Endothelial cell (in vitro differentiated cells): Measurements from ENCODE around the gene CRTAP. TPM values are rescaled to one million over a fixed set of nuclear protein-coding genes. Genes with fewer than 3 reads are reported as not detected.

Experiments
- DNase-seq: peaks from one replicate; pipeline ENCODE4 v3.0.0; 2021; ENCODE audit warnings: low spot score
- H3K27ac Mint-ChIP-seq: one replicate; pipeline ENCODE4 v1.8.0; 2021; ENCODE audit warnings: mixed read lengths, inconsistent platforms; ENCODE audit not compliant: unreplicated experiment
- H3K27me3 Mint-ChIP-seq: one replicate; pipeline ENCODE4 v1.8.0; 2021; ENCODE audit warnings: mild to moderate bottlenecking, moderate library complexity, mixed read lengths, inconsistent platforms; ENCODE audit not compliant: unreplicated experiment
- H3K36me3 Mint-ChIP-seq: one replicate; pipeline ENCODE4 v1.8.0; 2021; ENCODE audit warnings: mild to moderate bottlenecking, low read depth, mixed read lengths, inconsistent platforms; ENCODE audit not compliant: unreplicated experiment
- H3K4me1 Mint-ChIP-seq: one replicate; pipeline ENCODE4 v1.8.0; 2021; ENCODE audit warnings: mild to moderate bottlenecking, mixed read lengths, inconsistent platforms; ENCODE audit not compliant: unreplicated experiment
- H3K4me3 Mint-ChIP-seq: one replicate; pipeline ENCODE4 v1.8.0; 2021; ENCODE audit warnings: mild to moderate bottlenecking, mixed read lengths, inconsistent platforms; ENCODE audit not compliant: unreplicated experiment
- H3K9me3 Mint-ChIP-seq: one replicate; pipeline ENCODE4 v1.8.0; 2021; ENCODE audit warnings: mixed read lengths, inconsistent platforms; ENCODE audit not compliant: unreplicated experiment
- total RNA-seq: library from RNA; stranded (reverse); fragmentation: NEBNext Ultra II Directional; extraction: Animal tissue kit (Norgen Biotek cat#: 25700); gene quantifications from one replicate; pipeline ENCODE4 v1.2.1, GENCODE V29; 2021; ENCODE audit not compliant: unreplicated experiment
- TF ChIP-seq, protein P1 (sequence below): fragments of 200-600 bp; sonication (generic); IDR thresholded peaks from one replicate; pipeline ENCODE4 v1.5.0; 2021; ENCODE audit warnings: antibody characterized with exemption; ENCODE audit not compliant: unreplicated experiment

CRTAP gene
- total RNA-seq, 1 donor from 2014 or later = 341 TPM

DNA sequence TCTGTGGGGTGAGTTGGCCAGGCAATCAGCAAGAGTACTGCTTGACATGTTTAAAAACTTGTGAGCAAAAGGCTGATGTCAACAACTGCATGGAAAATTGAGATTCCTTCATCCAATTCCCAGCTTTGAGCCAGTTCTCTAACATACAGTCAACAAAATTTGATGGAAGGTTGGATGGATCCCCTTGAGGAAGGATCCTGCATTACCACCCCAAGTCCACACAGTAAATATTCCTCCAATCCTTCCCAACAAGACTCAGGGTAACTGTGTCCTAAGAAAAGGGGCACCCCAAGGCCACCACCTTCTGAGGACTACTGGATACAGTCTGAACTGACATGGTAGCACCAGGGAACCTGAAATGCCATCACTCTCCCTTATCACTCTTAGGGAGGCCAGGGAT is 32.0 kb upstream of the CRTAP start:
- Mint-ChIP-seq H3K4me3 (no peak overlapping the region), H3K27ac (no peak overlapping the region), H3K27me3 (no peaks in the 10 kb centered on the region), H3K36me3 (peaks cover 4% of the 10 kb centered on the region), H3K4me1 (no peaks in the 10 kb centered on the region), H3K9me3 (no peaks in the 10 kb centered on the region)
- TF ChIP-seq, protein P1, sequence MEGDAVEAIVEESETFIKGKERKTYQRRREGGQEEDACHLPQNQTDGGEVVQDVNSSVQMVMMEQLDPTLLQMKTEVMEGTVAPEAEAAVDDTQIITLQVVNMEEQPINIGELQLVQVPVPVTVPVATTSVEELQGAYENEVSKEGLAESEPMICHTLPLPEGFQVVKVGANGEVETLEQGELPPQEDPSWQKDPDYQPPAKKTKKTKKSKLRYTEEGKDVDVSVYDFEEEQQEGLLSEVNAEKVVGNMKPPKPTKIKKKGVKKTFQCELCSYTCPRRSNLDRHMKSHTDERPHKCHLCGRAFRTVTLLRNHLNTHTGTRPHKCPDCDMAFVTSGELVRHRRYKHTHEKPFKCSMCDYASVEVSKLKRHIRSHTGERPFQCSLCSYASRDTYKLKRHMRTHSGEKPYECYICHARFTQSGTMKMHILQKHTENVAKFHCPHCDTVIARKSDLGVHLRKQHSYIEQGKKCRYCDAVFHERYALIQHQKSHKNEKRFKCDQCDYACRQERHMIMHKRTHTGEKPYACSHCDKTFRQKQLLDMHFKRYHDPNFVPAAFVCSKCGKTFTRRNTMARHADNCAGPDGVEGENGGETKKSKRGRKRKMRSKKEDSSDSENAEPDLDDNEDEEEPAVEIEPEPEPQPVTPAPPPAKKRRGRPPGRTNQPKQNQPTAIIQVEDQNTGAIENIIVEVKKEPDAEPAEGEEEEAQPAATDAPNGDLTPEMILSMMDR = no peak
- DNase-seq = no peak

DNA sequence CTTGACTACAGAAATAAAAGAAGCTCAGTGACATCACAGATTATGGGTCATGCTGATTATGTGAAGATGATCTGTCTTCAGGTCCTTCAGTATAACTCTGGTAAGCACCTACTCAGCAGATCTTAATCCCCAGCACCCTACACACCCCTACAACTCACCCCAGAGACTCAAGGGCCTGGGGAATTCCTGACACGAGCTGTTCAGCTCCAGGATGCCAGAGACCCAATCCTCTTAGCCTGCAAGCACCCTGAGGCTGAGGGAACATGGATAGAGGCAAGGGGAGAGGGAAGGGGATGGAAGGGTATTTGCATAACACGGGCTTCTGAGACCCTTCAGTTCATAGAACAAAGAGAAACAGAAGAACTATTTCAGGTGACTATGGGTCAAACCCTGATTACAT is 29.9 kb upstream of the CRTAP start:
- no peaks in the 10 kb centered on the region for H3K4me1 Mint-ChIP-seq
- no peaks in the 10 kb centered on the region for H3K27me3 Mint-ChIP-seq
- no peak overlapping the region for H3K27ac Mint-ChIP-seq
- peaks cover 4% of the 10 kb centered on the region for H3K36me3 Mint-ChIP-seq
- TF ChIP-seq, protein P1 = no peak
- H3K4me3 Mint-ChIP-seq = no peak overlapping the region
- DNase-seq = no peak
- H3K9me3 Mint-ChIP-seq = no peaks in the 10 kb centered on the region

DNA sequence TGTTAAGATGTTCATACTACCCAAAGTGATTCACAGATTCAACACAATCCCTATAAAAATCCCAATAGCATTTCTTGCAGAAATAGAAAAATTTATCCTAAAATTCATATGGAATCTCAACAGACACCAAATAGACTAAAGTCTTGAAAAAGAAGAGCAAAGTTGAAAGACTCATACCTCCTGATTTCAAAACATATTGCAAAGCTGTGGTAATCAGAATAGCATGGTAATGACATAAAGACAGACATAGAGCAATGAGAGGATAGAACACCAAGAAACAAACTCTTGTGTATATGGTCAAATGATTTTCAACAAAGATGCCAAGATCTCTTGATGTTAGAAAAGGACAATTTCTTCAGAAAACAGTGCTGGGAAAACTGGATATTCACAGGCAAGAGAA is 25.1 kb upstream of the CRTAP start:
- H3K36me3 Mint-ChIP-seq = peaks cover 22% of the 10 kb centered on the region
- no peak overlapping the region for H3K27ac Mint-ChIP-seq
- TF ChIP-seq, protein P1 = no peak
- H3K4me3 Mint-ChIP-seq = no peak overlapping the region
- peaks cover 6% of the 10 kb centered on the region for H3K4me1 Mint-ChIP-seq
- no peaks in the 10 kb centered on the region for H3K9me3 Mint-ChIP-seq
- peaks cover 2% of the 10 kb centered on the region for H3K27me3 Mint-ChIP-seq
- DNase-seq = no peak

DNA sequence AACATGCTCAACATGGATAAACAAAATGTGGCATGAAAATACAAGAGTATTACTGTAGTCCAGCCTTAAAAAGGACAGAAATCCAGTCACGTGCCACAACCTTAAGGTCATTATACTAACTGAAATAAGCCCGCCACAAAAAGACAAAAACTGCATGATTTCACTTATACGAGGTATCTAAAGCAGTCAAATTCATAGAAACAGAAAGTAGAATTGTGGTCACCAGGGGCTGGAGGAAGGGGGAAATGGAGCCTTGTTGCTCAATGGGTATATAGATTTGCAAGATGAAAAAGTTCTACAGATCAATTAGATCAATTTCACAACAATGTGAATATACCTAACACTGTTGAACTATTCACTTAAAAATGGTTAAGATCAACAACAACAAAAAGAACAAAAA is 24.3 kb upstream of the CRTAP start:
- Mint-ChIP-seq H3K27me3 (peaks cover 2% of the 10 kb centered on the region), H3K36me3 (peaks cover 22% of the 10 kb centered on the region), H3K27ac (no peak overlapping the region), H3K9me3 (no peaks in the 10 kb centered on the region), H3K4me1 (peaks cover 6% of the 10 kb centered on the region), H3K4me3 (no peak overlapping the region)
- no peak for DNase-seq
- TF ChIP-seq, protein P1 = no peak

DNA sequence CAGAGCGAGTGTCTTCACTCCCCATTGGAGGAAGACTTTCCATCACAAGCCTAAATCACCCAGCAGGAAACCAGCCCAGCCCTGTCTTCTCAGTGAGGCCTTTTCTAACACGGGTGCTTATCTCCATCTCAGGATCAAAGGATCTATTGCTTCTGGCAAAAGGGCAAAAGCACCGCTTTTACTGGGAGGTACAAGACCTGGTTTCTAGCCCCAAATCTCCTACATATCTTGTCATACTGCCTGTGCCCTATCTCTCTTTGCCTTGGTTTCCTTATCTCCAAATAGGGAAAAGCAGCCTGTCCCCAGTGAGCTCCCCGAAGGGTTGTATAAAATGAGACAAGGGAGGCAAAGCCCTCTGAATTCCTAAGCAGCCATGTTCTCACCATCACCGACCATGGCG is 22.1 kb upstream of the CRTAP start:
- Mint-ChIP-seq H3K9me3 (no peaks in the 10 kb centered on the region), H3K27me3 (peaks cover 3% of the 10 kb centered on the region), H3K27ac (no peak overlapping the region), H3K4me3 (no peak overlapping the region), H3K36me3 (peaks cover 22% of the 10 kb centered on the region), H3K4me1 (peaks cover 19% of the 10 kb centered on the region)
- no peak for DNase-seq
- TF ChIP-seq, protein P1 = no peak
